HG02870 (cell line): Measurements from ENCODE around the gene DNAL4.
"Not testable (repeated sequence)": the region's sequence is repeated elsewhere in the genome, so short reads cannot be mapped to it uniquely, and the experiment has no call there.

Experiments
- ATAC-seq: cut with Tn5 transposase; IDR thresholded peaks from one replicate; pipeline ENCODE4 v1.9.1; 2021; ENCODE audit warnings: mild to moderate bottlenecking, moderate library complexity; ENCODE audit not compliant: unreplicated experiment

Gene DNAL4

DNA sequence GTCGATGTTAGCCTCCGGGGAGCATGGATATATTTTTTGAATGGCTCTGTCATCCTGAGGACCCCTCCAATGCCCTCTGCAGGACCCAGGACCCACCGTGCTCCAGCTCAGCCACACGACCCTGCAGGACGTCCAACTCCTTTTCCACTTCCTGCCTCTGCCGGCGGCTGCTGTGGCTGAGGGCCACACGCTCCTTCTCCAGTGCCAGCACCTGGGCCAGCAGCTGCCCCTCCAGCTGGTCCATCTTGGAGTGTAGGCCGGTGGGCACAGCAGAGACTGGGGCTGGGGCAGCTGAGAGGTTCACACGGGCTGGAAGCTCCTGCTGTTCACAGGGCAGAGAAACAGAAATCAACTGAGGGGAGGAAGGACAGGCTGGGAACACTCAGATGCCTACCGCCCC is 34.2 kb upstream of the DNAL4 start:
- no peak for ATAC-seq

DNA sequence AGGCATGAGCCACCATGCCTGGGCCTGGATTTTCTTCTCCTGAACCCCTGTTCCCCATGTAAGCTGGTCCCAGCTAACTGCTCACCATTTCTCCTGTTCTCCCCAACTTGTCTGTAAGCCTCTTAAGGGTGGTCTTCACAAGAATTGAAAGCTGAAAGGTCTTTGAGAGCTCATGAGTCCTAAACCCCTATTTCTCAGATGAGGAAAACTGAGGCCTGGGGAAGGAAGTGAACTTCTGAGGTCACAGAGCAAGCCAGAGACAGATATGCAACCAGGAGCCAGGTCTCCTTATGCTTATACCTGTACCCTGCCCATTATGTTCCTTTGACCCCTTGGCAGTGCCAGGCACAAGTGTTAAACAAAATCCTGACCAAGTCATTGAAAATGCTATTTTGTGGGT is 33.6 kb upstream of the DNAL4 start:
- no peak for ATAC-seq

- ATAC-seq = no peak
Observed at GRCh38 chr22:38826801-38827200, 32.9 kb upstream of the DNAL4 start.

GRCh38 chr22:38826386-38826785 is 32.4 kb upstream of the DNAL4 start:
- ATAC-seq = no peak

- ATAC-seq = no peak
Observed at GRCh38 chr22:38824585-38824984, 30.6 kb upstream of the DNAL4 start.

DNA sequence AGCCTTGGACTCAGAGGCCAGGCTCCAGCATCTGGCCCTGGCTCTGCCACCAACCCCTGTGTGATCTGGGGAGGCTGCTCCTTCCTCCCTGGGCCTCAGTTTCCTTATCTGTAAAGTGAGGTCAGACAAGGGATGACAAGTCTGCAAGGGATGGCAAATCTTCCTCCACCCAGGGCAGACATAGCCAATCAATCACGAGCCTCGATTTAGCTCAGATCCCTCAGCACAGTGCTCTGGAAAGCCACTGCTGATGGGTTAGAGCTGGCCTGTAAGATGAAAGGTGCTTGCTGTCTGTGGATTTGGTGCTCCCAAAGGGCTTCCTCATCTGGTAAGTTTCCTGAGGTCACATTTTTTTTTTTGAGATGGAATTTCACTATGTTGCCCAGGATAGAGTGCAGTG is 29.7 kb upstream of the DNAL4 start:
- no peak for ATAC-seq

- ATAC-seq = no peak
Observed at GRCh38 chr22:38823076-38823475, 29.1 kb upstream of the DNAL4 start.

GRCh38 chr22:38820020-38820419 is 26.1 kb upstream of the DNAL4 start:
- ATAC-seq = no peak

DNA sequence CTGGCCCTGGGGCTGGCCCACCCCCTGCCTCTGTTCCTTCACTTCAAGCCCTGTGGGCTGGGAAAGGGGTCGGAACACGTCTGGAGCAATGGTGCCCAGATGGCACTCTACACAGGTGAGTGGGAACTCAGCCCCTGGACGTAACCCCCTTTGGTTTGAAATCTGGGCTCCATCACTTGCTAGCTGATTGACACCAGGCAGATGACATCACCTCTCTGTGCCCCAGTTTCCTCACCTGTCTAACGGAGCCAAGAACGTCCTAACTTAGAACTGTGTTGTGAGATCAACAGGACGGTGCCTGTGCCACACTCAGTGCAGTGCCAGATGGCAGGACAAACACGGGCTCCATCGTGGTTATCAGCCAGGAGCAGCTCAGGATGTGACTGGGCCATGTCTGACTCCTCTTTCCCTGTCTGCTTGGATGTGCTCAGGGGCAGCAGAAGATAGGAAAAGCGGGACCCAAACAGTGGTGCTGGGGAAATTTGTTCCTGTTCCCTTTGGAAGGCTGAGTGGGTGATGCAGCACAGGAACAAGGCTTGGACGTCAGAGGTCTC is 25.5 kb upstream of the DNAL4 start:
- ATAC-seq = no peak

DNA sequence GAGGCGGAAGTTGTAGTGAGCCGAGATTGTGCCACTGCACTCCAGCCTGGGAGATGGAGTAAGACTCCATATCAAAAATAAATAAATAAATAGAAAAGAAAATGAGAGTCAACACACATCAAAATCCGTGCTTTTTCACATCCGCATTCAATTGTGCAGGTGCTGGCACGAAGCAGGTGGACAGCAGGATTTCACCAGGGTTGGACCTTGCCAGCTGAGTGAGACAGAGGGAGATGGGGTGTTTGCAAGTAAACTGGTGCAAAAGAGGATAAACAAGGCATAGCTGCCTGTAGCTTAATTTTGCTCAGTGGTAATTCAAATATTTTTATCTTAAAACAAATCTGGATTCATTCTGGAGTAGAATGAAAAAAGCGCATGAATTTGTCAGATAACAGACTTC is 23.3 kb upstream of the DNAL4 start:
- ATAC-seq = no peak

GRCh38 chr22:38815842-38816241 is 21.9 kb upstream of the DNAL4 start:
- ATAC-seq = no peak

- no peak for ATAC-seq
Observed at GRCh38 chr22:38811241-38811640, 17.3 kb upstream of the DNAL4 start.

DNA sequence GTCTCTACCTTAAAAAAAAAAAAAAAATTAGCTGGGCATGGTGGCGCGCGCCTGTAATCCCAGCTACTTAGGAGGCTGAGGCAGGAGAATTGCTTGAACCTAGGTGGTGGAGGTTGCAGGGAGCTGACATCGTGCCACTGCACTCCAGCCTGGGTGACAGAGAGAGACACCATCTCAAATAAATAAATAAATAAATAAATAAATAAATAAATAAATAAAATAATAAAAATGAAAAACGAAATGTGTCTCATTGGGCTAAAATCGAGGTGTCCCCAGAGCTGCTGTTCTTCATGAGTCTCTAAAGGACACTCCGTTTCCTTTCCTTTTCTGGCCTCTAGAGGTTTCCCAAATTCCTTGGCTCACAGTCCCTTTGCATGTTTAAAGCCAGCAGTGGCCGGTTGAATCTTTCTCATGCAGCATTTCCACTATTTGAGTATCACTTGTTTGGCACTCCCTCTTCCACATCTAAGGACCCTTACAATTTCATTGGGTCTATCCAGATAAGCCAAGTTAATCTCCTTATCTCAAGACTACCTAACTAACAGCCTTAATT is 11.2 kb upstream of the DNAL4 start:
- ATAC-seq = not testable (repeated sequence)

GRCh38 chr22:38802671-38803121 is 8.8 kb upstream of the DNAL4 start:
- no peak for ATAC-seq

DNA sequence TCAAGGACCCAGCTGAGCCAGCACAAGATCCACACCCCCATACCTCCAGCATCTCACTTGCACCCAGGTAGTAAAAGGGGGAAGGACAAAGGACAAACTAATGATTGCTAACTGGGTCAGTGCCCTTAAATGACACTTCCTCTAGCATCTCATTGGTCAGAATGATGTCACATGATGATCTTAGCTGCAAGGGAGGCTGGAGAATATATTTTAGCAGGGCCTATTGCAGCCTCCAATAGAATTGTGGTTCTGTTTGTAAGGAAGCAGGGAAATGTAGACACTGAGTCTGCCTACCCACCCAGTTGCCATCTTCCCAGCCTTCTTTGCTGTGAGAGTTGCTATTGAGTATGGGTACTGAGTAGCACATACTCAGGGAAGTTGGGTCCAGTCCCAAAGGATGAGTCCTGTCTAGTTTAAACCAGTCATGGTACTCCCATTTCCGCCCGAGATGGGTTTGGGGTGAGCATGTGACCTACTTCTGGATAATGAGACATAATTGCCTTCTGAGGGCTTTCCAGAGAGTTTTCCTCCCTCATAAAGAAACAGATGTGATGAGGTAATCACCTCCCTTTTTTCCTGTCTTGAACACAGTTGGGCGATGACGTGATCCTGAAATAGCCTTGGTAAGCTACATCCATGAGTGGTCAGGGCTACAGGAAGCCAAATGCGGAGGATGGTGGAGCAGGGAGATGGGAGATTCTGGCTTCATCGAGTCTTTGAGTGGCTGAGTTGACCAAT is 5.5 kb upstream of the DNAL4 start:
- no peak for ATAC-seq

DNA sequence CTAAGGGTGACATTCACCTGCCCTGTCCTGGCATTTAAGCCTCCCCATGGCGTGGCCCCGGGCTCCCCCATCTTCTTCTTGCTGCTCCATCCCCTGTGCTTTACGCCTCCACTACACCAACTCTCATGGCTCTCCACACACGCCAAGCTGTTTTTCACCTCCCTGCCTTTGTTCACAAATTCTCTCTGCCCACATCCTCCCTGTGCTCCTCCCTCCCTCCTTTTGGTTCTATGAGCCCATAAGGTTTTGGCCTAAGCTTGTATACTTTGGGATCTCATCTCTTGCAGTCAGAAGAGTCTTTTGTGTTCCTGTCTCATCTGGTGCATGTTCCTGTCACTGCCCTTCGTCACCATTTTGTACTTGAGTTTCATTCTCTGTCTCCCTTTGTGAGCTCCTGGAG is 4.6 kb upstream of the DNAL4 start:
- no peak for ATAC-seq

- ATAC-seq = no peak
Observed at GRCh38 chr22:38796262-38796957, 2.5 kb upstream of the DNAL4 start.

DNA sequence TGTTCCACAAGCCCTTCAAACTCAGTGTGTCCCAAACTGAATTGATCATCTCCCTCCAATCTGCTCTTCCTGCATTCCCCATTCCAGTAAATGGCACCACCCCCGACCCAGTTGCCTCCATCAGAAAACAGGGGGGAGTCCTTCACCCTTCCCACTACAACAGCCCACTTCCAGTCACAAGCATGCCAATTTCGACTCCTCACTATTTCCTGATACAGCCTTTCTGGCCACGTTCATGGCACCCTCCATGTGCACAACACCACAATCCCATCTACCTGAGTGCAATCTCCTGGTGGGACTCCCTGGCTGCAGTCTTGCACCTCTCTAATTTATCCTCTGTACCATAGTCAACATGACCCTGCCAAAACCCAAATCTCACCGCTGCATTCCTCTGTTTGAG is 1.6 kb upstream of the DNAL4 start:
- ATAC-seq = no peak

DNA sequence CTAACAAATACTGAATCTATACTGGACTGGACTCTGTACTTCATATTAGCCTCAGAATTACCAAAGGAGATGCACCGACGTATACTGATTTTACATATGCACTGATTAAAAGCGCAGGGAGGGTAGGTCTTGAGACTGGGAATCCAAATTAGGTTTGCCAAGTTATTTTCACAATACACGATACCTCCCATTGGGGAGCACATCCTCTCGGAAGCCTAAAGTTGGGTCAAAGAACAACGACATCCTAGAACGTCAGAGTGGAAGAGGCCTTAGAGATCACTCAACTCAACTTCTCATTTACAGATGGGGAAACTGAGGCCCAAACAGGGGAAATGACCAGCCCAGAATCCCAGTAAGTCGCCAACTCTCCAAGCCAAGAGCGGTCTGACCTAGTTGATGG is 626 bp downstream of the DNAL4 start:
- no peak for ATAC-seq

GRCh38 chr22:38792833-38793232 is 1.1 kb downstream of the DNAL4 start:
- ATAC-seq = no peak

GRCh38 chr22:38789606-38790005 is 4.3 kb downstream of the DNAL4 start:
- ATAC-seq = no peak

DNA sequence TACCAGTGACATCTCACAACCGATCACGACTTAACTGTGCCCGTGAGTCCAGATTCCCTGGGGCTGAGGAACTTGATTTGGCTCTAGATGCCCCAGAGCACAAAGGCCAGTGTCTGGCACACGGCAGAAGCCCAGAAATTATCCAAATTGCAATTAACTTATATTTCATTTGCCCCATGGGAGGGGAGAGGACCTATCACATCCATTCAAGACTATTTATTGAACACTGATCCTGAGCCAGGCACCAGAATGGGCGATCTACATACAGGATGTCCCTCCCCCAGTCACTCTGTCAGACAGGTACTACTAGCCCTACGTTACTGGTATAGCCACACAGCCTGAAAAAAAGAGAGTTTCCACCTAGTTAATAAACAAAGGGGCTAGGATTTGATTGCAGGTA is 5.1 kb downstream of the DNAL4 start:
- ATAC-seq = no peak
